HFF-Myc (cell line): ENCODE results near the gene ICAM2.

Source experiments
- DNase-seq: peaks from one replicate; pipeline ENCODE4 v3.0.0-alpha.2; 2011; ENCODE audit warnings: low read depth; ENCODE audit errors: extremely low read depth
- H3K4me3 ChIP-seq: replicated peaks from 2 replicates; pipeline ENCODE4 v1.5.1; 2011; ENCODE audit warnings: low read depth, mild to moderate bottlenecking, control low read depth, low read length
- TF ChIP-seq, protein P1 (sequence below): IDR thresholded peaks from 2 replicates; pipeline ENCODE4 v1.5.1; 2012; ENCODE audit warnings: mild to moderate bottlenecking, low read depth, low read length, control low read depth; ENCODE audit errors: missing control alignments

The ICAM2 gene

DNA sequence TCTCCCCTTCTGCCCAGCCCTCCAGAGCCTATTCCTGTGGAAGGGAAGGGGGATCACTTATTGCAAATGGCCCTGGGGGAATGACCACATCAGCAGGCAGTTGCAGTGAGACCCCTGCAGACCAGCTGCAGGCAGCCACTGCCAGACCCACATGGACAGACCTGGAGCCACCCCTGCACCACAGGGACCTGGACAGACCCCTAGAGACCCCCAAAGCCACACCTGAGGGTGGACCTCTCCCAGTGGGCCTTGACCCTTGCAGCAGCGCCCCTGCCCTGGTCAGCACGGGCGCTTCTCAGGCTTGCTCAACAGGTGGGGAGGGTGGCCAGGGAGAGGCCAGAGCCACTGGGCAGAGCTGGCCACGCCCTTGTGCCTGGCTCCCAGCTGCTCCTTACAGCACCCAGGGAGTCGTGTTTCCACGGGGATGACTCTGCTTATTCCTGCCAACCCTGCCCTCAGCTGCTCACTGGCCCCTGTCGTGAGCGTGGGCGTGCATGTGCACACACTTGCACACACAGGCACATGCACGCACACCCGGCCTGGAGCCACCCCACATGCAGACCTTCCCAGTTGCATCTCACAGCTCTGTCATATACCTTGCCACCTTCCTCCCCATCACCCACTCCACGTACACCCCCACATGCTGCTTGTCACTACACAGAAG is 46.4 kb downstream of the ICAM2 start:
- DNase-seq: no peak
- TF ChIP-seq, protein P1, sequence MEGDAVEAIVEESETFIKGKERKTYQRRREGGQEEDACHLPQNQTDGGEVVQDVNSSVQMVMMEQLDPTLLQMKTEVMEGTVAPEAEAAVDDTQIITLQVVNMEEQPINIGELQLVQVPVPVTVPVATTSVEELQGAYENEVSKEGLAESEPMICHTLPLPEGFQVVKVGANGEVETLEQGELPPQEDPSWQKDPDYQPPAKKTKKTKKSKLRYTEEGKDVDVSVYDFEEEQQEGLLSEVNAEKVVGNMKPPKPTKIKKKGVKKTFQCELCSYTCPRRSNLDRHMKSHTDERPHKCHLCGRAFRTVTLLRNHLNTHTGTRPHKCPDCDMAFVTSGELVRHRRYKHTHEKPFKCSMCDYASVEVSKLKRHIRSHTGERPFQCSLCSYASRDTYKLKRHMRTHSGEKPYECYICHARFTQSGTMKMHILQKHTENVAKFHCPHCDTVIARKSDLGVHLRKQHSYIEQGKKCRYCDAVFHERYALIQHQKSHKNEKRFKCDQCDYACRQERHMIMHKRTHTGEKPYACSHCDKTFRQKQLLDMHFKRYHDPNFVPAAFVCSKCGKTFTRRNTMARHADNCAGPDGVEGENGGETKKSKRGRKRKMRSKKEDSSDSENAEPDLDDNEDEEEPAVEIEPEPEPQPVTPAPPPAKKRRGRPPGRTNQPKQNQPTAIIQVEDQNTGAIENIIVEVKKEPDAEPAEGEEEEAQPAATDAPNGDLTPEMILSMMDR: no peak
- H3K4me3 ChIP-seq: no peak overlapping the region

DNA sequence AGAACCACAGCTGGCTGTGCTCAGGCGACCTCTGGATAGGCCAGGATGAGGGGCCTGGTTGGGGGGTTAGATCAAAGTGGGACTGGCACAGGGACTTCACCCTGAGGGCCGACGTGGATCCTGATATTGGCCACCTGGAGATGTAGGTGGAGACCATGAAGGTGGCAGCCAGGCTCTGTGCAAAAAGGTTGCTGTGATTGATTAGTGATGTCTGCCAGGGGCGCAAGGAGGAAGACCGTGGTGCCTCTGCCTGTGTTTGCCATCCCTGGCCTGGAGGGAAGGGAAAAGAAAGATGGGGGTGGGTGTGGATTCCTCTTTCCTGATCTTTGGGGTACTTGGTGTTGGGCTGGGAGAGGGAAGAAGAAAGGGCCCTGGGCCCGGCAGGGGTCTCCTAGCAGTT is 47.2 kb downstream of the ICAM2 start:
- TF ChIP-seq, protein P1: no peak
- no peak for DNase-seq
- no peak overlapping the region for H3K4me3 ChIP-seq

DNA sequence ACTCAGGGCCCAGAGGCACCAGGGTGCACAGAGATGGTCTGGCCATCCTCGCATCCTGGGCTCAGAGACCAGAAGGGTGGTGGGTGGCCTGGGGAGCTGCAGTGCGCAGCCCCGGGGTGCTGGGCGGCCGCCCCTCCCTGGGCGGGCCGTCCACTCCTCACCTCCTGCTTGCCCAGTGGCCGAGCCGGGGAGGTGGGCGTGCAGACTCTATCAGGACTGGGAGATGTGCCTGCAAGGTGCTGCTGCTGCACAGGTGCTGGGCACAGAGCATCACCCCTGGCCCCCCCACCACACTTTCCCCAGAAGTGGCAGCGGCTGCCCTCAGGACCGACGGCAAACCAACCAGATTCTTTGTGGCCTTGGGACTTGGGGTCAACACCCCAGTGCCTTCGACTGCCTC is 47.6 kb downstream of the ICAM2 start, which contains the start of gene SCN4A:
Gene SCN4A, minus strand, starts transcription at position 123 of the 400 bp plus-strand sequence. Its CDS starts 77 bp downstream, at position 46.
- TF ChIP-seq, protein P1: no peak
- no peak within 1 kb of the TSS for H3K4me3 ChIP-seq
- DNase-seq: no peak

DNA sequence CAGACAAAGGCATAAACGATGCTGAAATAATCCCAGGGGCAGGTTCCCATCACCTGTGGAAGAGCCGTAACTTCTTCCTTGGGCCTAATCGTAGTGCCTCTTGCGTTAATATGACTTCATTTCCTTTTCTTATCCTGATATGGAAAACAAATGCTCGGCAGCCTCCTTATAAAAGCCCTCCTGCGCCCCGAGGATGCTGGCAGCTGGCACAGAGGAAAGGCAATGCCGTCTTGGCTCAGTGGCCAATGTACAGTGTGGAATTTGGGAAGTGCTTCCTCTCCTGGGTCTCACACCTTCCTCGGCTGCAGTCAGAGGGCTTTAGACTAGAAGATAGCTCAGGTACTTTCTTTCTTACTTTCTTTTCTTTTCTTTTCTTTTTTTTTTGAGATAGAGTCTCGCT is 51.2 kb downstream of the ICAM2 start:
- DNase-seq: no peak
- TF ChIP-seq, protein P1: no peak
- no peak overlapping the region for H3K4me3 ChIP-seq

DNA sequence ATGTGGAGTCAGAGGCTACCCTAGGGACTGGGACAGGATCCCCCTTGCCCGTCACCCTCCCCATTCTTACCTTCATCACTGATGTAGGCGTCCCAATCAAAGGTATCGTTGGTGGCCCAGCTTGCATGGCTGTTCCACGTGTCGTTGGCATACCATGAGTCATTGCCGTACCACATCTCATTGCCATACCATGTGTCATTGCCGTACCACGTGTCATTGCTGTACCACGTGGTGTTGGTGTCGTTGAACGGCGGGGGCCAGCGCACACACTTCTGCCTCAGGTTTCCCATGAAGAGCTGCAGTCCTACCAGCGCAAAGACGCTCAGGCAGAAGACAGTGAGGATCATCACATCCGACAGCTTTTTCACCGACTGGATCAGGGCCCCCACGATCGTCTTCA is 52.5 kb downstream of the ICAM2 start:
- DNase-seq: no peak
- no peak overlapping the region for H3K4me3 ChIP-seq
- TF ChIP-seq, protein P1: no peak

DNA sequence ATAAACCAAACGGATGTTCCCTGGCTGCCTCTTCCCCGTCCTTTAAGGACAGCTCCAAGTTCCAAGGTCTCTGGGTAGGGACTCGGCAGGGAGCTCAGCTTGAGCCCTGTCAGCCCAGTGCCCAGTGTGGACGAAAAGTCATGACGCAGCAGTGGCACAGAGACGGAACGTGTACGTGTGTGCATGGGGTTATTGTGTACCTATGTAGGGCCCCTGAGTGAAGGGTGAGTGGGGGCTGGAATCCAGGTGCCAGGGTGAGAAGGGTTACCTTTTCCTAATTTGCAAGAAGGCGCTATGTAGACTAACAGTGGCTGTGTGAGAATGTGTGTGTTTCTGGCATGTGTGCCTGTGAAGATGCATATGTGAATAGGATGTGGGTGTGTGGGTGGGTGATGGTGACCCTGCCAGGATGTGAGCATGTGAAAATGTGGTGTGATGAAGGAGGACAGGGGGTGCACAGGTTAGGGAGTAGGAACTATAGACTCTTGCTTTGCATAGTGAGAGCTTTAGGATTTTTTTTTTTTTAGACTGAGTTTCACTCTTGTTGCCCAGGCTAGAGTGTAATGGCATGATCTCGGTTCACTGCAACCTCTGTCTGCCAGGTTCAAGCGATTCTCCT is 53.7 kb downstream of the ICAM2 start:
- no peak for DNase-seq
- no peak overlapping the region for H3K4me3 ChIP-seq
- TF ChIP-seq, protein P1: no peak

DNA sequence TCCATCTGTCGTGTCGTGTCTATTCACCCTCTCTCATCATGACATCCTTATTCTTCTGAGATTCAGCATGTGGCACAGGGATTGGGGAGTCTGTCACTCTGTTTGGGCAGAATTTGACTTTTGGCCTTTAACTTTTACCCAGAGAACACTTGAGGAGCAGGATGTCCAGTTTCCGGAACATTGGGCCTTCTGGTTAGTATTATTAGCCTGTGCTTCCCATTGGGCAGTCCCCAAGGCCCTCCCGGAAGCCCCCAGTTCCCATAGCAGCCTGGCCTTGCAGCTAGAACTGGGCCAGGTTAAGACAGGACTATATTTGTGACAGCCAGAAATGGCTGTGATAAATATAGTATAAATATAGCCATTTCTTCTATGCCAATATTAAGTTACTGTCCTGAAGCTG is 57.3 kb downstream of the ICAM2 start:
- no peak overlapping the region for H3K4me3 ChIP-seq
- no peak for DNase-seq
- TF ChIP-seq, protein P1: no peak
